Stimulated activated CD4-positive, alpha-beta T cell treated with anti-CD3 and anti-CD28 coated beads, Interleukin-4, amount 100 ng/mL, for 48 hours (primary cell): ENCODE measurements around the gene SLC36A4.
"Not testable (repeated sequence)": the region's sequence is repeated elsewhere in the genome, so short reads cannot be mapped to it uniquely, and the experiment has no call there.

Experiments used
- DNase-seq, 2 donors: peaks; one replicate each; pipeline ENCODE4 v3.0.0-alpha.2; 2020; ENCODE audit warnings: low read depth in 2 of 2

The SLC36A4 gene

DNA sequence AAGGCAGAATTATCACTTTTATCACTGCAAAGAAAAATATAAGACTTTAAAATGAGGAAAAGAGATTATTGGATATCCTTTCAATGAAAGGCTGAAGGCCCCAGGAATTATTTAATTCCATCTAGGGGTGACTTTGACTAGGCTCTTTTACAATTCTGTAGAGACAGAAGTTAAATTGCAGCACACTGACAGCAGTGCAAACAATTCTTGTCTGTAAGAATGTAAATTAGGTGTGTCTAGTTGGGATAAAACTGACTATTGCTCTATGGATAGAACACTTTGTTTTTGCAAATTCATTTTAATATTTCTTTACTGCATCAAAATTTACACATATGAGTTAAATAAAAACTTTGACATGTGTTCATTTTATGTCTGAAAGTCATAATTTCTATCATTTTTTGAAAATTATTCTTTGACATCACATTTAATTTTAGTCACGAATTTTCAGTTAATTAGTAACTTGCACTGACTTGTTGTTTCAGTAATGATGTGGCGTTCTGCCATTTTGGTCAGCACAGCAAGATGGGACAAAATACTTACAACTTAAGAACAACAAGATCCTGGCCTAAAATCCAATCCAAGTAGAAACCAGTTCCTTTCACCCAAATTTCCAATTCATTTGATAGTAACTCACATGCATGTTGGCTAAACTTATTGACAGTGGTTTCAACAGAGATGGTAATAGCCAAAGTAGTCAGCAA, 75.1 kb downstream of the SLC36A4 start:
- no peak for DNase-seq

DNA sequence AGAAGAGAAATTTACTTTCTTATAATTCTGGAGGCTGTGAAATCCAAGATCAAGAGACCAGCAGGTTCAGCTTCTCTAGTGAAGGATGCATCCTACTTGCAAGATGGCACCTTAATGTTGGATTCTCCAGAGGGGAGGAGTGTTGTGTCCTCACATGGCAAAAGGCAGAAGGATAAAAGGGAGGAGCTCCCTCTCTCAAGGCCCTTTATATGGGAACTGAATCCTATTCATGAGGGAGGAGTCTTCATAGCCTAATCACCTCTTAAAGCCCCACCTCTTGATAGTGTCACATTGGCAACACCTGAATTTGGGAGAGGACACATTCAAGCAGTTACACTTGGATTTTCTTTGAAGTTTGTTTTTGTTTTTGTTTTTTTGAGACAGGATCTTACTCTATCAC, 79.5 kb downstream of the SLC36A4 start:
- no peak for DNase-seq

DNA sequence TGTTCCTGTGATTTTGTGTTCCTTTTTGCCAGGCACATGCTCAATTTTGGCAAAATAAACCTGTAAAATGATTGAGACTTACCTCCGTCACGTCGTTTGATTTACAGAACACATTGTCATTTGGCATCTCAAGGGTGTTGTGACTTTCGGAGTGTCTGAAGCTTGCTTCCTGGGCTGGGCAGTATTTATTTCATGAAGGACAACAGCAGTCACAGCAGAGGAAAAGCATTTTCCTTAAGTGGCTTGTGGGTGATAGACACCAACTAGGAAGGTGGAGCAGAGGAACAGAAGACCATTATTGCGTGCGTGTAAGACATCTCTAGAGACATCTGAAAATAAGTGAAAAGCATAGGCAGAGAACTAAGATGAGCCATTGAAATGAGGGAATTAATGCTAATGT, 80.2 kb downstream of the SLC36A4 start:
- no peak for DNase-seq

DNA sequence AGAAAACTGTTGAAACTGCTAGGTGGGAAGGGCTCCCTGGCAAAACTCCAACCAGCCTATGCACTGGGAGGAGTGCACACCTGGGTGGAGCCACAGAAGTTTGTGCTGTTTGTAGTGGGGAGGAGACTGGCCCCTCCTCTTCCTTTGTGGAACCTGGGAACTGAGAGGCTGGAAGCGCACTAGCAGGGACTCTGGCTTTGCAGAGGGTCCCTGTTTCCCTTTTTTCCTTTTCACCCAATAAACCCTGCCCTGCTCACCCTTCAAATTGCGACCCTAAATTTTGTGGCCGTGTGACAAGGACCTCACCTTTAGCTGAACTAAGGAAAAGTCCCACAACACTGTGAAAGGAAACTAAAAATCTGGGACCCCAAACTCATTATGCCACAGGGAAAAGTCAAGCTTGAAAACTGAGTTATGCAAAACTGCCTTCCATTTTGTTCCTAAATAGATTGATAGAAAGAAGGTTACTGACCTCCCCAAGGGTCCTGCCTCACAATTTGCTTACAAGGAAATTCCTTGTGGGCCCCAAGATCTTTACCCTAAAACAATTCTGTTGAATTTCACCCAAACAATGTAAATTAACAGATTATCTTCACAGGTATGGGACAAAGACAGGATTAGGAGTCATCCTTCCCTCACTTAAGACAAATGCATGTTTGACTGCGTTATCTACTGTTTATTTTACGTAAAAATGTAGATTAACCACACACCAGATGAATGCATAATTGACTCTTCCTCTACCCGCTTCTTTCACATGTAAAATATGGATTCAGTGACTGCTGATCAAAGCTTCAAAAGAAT, 81.0 kb downstream of the SLC36A4 start:
- no peak for DNase-seq

DNA sequence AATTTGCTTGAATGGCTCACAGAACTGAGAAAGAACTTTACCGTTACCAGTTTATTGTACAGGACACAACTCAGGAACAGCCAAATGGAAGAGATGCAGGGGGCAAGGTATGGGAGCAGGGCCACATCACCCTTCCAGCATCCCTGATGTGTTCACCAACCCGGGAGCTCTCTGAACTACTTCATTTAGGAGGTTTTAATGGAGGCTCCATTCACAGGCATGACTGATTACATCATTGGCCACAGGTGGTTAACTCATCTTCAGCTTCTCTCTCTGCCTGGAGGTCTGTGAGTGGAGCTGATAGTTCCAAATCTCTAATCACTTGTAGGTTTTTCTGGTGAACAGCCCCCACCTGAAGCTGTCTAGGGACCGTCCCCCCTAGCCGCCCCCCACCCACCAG, 83.5 kb downstream of the SLC36A4 start:
- no peak for DNase-seq

DNA sequence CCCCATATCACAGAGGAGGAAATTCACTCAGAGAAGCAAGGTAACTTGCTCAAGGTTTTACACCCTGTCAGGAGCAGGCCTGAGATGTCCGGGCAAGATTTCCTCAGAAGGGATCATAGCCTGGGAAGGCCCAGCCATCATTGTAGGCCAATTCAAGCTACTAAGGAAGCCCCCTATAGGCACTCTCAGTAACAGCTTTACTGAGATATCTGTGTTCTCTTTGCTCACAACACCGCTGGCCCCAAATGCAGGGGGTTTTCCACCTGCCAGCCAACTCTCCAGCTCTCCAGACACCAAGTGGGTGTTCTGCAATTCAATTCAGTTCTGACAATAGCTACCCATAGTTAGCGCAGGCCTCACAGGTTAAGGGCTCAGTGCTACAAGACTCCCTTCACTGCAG, 84.0 kb downstream of the SLC36A4 start:
- DNase-seq: no peak

DNA sequence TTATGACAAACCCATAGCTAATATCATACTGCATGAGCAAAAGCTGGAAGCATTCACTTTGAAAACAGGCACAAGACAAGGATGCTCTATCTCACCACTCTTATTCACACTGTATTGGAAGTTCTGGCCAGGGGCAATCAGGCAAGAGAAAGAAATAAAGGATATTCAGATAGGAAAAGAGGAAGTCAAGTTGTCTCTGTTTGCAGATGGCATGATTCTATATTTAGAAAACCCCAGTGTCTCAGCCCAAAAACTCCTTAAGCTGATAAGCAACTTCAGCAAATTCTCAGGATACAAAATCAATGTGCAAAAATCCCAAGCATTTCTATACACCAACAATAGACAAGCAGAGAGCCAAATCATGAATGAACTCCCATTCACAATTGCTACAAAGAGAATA, 86.6 kb downstream of the SLC36A4 start:
- not testable (repeated sequence) for DNase-seq

DNA sequence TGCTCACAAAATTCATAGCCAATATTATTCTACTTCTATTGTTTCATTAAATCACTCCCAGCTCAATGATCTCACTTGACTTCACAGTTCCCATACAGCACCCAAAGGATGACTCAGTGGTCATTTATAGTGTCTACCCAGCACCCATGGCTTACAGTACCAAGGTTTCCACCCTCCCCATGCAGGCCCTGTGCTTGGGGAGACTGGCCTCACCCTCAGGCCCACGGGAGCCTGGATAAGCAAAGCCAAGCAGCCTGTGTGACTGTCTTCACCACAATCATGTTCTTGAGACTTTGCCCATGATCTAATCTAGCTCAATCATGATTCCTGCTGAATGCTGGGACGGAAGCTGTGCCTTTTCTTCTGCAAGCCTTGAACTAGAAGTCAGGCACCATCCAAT, 97.6 kb downstream of the SLC36A4 start:
- no peak for DNase-seq

DNA sequence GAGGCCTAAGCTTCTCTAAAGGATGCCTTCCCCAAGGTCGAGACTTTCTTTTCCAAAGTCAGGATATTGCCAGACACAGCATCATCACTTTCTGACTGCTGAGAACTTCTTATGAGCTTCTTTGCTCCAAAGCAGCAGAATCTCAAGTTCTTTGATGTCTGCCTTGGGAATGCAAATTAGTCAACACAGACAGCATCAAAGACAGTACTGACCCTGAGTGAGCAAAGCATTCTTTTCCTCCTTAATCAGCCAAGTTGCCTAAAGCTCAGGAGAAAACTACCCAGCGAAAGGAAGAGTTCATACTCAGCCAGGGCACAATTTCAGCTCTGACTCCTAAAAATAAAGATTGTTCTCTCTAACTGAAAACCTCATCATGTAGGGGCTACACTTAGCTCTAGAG, 98.0 kb downstream of the SLC36A4 start:
- DNase-seq: no peak
